HEK293 (cell line): ENCODE results near the gene ASF1A.

ENCODE experiments used
- CTCF ChIA-PET: fragments of 350-600 bp; formaldehyde crosslinking; extraction: SDS; loops from one replicate; lab custom pipeline; 2021; ENCODE audit warnings: antibody characterized with exemption; lab: Yijun Ruan, JAX
- POLR2A ChIA-PET: fragments of 300-600 bp; formaldehyde crosslinking; extraction: SDS; loops from one replicate; lab custom pipeline; 2020; ENCODE audit warnings: antibody characterized with exemption, inconsistent platforms; lab: Yijun Ruan, JAX
- H3K27ac ChIP-seq: fragments of 200-500 bp; sonication (Bioruptor generic); 2 replicates; pipeline ENCODE4 v1.5.1; 2014; ENCODE audit warnings: low read depth, low read length, control low read depth, inconsistent platforms; ENCODE audit errors: extremely low read depth
- H3K36me3 ChIP-seq, 2 experiments: fragments of 200-500 bp in 1 of 2; sonication (Bioruptor generic) in 1 of 2; 1 replicate in 1 of 2; 2 replicates in 1 of 2; pipeline ENCODE4 v1.5.1; 2014 to 2017; ENCODE audit warnings: inconsistent platforms in 2 of 2, low read length in 2 of 2; ENCODE audit not compliant: control insufficient read depth in 2 of 2, insufficient read depth in 1 of 2
- H3K4me1 ChIP-seq: fragments of 200-500 bp; sonication (Bioruptor generic); 2 replicates; pipeline ENCODE4 v1.5.1; 2014; ENCODE audit warnings: mild to moderate bottlenecking, low read length, inconsistent platforms; ENCODE audit not compliant: control insufficient read depth, insufficient read depth
- H3K4me3 ChIP-seq: 2 replicates; pipeline ENCODE4 v1.5.1; 2011; ENCODE audit warnings: low read depth, mild to moderate bottlenecking, control low read depth, low read length, moderate library complexity
- H3K9me3 ChIP-seq: fragments of 200-500 bp; sonication (Bioruptor generic); 2 replicates; pipeline ENCODE4 v1.5.1; 2014; ENCODE audit warnings: low read depth, low read length, inconsistent platforms; ENCODE audit not compliant: control insufficient read depth, insufficient read depth
- GLIS1 ChIP-seq: fragments of 450-650 bp; formaldehyde crosslinking; IDR thresholded peaks from 2 replicates; pipeline ENCODE4 v1.5.1; 2016; ENCODE audit warnings: missing biosample characterization, missing genetic modification characterization
- KLF16 ChIP-seq: fragments of 450-650 bp; formaldehyde crosslinking; IDR thresholded peaks from 2 replicates; pipeline ENCODE4 v1.5.1; 2017; ENCODE audit warnings: missing biosample characterization, missing genetic modification characterization
- KLF9 ChIP-seq: fragments of 450-650 bp; formaldehyde crosslinking; IDR thresholded peaks from 2 replicates; pipeline ENCODE4 v1.5.1; 2016; ENCODE audit warnings: missing biosample characterization, missing genetic modification characterization, low read depth
- MYNN ChIP-seq: fragments of 450-650 bp; formaldehyde crosslinking; IDR thresholded peaks from 2 replicates; pipeline ENCODE4 v1.5.1; 2016; ENCODE audit warnings: missing biosample characterization, missing genetic modification characterization, borderline replicate concordance
- PBX3 ChIP-seq: sonication (generic); formaldehyde crosslinking; IDR thresholded peaks from 2 replicates; pipeline ENCODE4 v1.8.1; 2022; ENCODE audit warnings: mild to moderate bottlenecking, moderate library complexity, missing genetic modification reagents
- PRDM2 ChIP-seq: fragments of 450-650 bp; formaldehyde crosslinking; IDR thresholded peaks from 2 replicates; pipeline ENCODE4 v1.5.1; 2016; ENCODE audit warnings: missing biosample characterization, missing genetic modification characterization, borderline replicate concordance
- REPIN1 ChIP-seq: fragments of 450-650 bp; formaldehyde crosslinking; IDR thresholded peaks from 2 replicates; pipeline ENCODE4 v1.5.1; 2017; ENCODE audit warnings: missing biosample characterization, missing genetic modification characterization, low read depth
- YY1 ChIP-seq: fragments of 450-650 bp; formaldehyde crosslinking; IDR thresholded peaks from 2 replicates; pipeline ENCODE4 v1.5.1; 2018; ENCODE audit warnings: missing biosample characterization, missing genetic modification characterization
- ZBTB17 ChIP-seq: fragments of 450-650 bp; formaldehyde crosslinking; IDR thresholded peaks from 2 replicates; pipeline ENCODE4 v1.5.1; 2016; ENCODE audit warnings: missing biosample characterization, missing genetic modification characterization
- ZBTB26 ChIP-seq: fragments of 450-650 bp; formaldehyde crosslinking; optimal IDR thresholded peaks from 2 replicates; pipeline ENCODE3; 2016; ENCODE audit warnings: missing biosample characterization, mild to moderate bottlenecking, missing genetic modification characterization
- ZFP3 ChIP-seq: fragments of 450-650 bp; formaldehyde crosslinking; IDR thresholded peaks from 2 replicates; pipeline ENCODE4 v1.5.1; 2016; ENCODE audit warnings: low read depth, missing biosample characterization, missing genetic modification characterization
- ZNF121 ChIP-seq: fragments of 450-650 bp; formaldehyde crosslinking; IDR thresholded peaks from 2 replicates; pipeline ENCODE4 v1.5.1; 2016; ENCODE audit warnings: missing biosample characterization, missing genetic modification characterization
- ZNF146 ChIP-seq: fragments of 450-650 bp; formaldehyde crosslinking; IDR thresholded peaks from 2 replicates; pipeline ENCODE4 v1.5.1; 2016; ENCODE audit warnings: missing biosample characterization, missing genetic modification characterization
- ZNF148 ChIP-seq: fragments of 450-650 bp; formaldehyde crosslinking; IDR thresholded peaks from 2 replicates; pipeline ENCODE4 v1.5.0; 2017; ENCODE audit warnings: missing biosample characterization, missing genetic modification characterization, borderline replicate concordance
- ZNF175 ChIP-seq: fragments of 450-650 bp; formaldehyde crosslinking; IDR thresholded peaks from 2 replicates; pipeline ENCODE4 v1.5.1; 2016; ENCODE audit warnings: missing biosample characterization, missing genetic modification characterization
- ZNF2 ChIP-seq: fragments of 450-650 bp; formaldehyde crosslinking; IDR thresholded peaks from 2 replicates; pipeline ENCODE4 v1.5.1; 2016; ENCODE audit warnings: missing biosample characterization, missing genetic modification characterization
- ZNF202 ChIP-seq: fragments of 450-650 bp; formaldehyde crosslinking; IDR thresholded peaks from 2 replicates; pipeline ENCODE4 v1.5.1; 2016; ENCODE audit warnings: missing biosample characterization, missing genetic modification characterization, borderline replicate concordance
- ZNF280D ChIP-seq: fragments of 450-650 bp; formaldehyde crosslinking; IDR thresholded peaks from 2 replicates; pipeline ENCODE4 v1.5.1; 2016; ENCODE audit warnings: missing biosample characterization, missing genetic modification characterization
- ZNF585B ChIP-seq: fragments of 450-650 bp; formaldehyde crosslinking; IDR thresholded peaks from 2 replicates; pipeline ENCODE4 v1.5.1; 2016; ENCODE audit warnings: missing biosample characterization, missing genetic modification characterization
- ZNF658 ChIP-seq: fragments of 450-650 bp; formaldehyde crosslinking; IDR thresholded peaks from 2 replicates; pipeline ENCODE4; 2016; ENCODE audit warnings: missing biosample characterization, missing genetic modification characterization

ASF1A gene

GRCh38 chr6:118905084-118905483, 11.1 kb downstream of the ASF1A start (continued):
- TF ChIP-seq ZNF2 (tag by site-specific recombination) (no peak), REPIN1 (no peak), ZNF658 (no peak)

- TF ChIP-seq YY1: no peak
- TF ChIP-seq ZNF148: no peak
- no peak for TF ChIP-seq ZNF121 (tag by site-specific recombination)
- TF ChIP-seq MYNN (tag by site-specific recombination): no peak
- TF ChIP-seq ZNF175 (tag by site-specific recombination): no peak
- TF ChIP-seq ZNF280D (tag by site-specific recombination): no peak
- no peak for TF ChIP-seq ZBTB26
- TF ChIP-seq ZFP3 (tag by site-specific recombination): no peak
- no peak for TF ChIP-seq GLIS1 (tag by site-specific recombination)
- TF ChIP-seq ZNF585B (tag by site-specific recombination): no peak
- no peak for TF ChIP-seq KLF16 (tag by site-specific recombination)
- TF ChIP-seq, all 188 proteins: peak for 0
- CTCF ChIA-PET: interaction anchor here (0.6 kb wide), 1 partner anchor 10 kb away, joined by 3 read pairs; no protein-coding TSS in a partner anchor
- H3K4me3 ChIP-seq: no peak overlapping the region
- POLR2A ChIA-PET: no interaction called here
- no peak overlapping the region for H3K27ac ChIP-seq
- H3K9me3 ChIP-seq: no peaks in the 10 kb centered on the region
- peaks cover 47 to 92% of the 10 kb centered on the region in 2 experiments for H3K36me3 ChIP-seq
- H3K4me1 ChIP-seq: no peaks in the 10 kb centered on the region
Measured at GRCh38 chr6:118905851-118906250, 11.9 kb downstream of the ASF1A start.

GRCh38 chr6:118908441-118908840, 14.5 kb downstream of the ASF1A start:
- H3K4me3 ChIP-seq: no peak overlapping the region
- no peaks in the 10 kb centered on the region for H3K4me1 ChIP-seq
- peaks cover 58 to 96% of the 10 kb centered on the region in 2 experiments for H3K36me3 ChIP-seq
- no peak overlapping the region for H3K27ac ChIP-seq
- CTCF ChIA-PET: interaction anchor here (0.6 to 2.8 kb wide), 3 partner anchors 12 to 786 kb away, joined by 4 to 17 read pairs (median 5); no protein-coding TSS in a partner anchor
- H3K9me3 ChIP-seq: no peaks in the 10 kb centered on the region
- POLR2A ChIA-PET: interaction anchor here (0.9 kb wide), 1 partner anchor 14 kb away, joined by 3 read pairs; the partner anchor contains the start of gene ASF1A
- no peak for TF ChIP-seq ZBTB17 (tag by site-specific recombination)
- TF ChIP-seq PRDM2 (tag by site-specific recombination): no peak
- no peak for TF ChIP-seq ZNF658
- no peak for TF ChIP-seq PBX3 (CRISPR knock-in tag)
- TF ChIP-seq ZNF2 (tag by site-specific recombination): no peak
- no peak for TF ChIP-seq ZNF146 (tag by site-specific recombination)
- TF ChIP-seq ZNF202 (tag by site-specific recombination): no peak
- TF ChIP-seq KLF9 (tag by site-specific recombination): no peak
